Stimulated activated CD4-positive, alpha-beta T cell treated with anti-CD3 and anti-CD28 coated beads, Interleukin-4, amount 100 ng/mL, for 4 hours (primary cell): ENCODE results near the gene TRAF3IP1.
"Not testable (repeated sequence)": the region's sequence is repeated elsewhere in the genome, so short reads cannot be mapped to it uniquely, and the experiment has no call there.

ENCODE experiments used
- DNase-seq, 2 experiments: peaks; one replicate each; pipeline ENCODE4 v3.0.0-alpha.2; 2020

The TRAF3IP1 gene

GRCh38 chr2:238383135-238383534 lies 62.8 kb downstream of the TRAF3IP1 start:
- no peak for DNase-seq

DNA sequence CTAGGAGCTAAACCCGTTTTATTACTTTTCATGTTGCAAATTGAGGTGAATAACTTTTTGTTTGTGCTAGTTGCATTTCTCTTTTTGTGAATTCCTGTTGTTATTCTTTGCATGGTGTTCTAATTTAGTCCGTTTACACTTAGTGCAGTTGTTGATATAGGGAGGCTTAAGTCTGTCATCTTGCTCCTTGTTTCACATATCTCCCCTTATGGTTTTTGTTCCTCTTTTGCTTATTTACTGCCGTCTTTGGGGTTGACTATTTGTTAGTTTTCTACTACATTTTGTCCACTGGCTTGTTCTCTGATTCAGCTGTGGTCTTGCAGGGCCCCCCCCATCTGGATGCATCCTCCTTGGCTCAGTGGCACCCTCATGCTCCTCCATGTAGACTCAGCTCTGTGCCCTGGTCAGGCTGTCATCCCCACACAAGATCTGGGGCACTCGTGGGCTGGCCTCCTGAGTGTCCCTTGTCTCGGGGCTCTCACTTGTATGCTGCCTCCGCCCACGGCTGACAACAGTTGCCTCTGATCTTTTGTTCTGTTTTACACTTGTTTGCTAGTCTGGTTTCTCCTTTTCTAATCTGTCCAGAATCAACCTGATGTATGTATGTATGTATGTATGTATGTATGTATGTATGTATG lies 63.5 kb downstream of the TRAF3IP1 start:
- DNase-seq, result no peak

DNA sequence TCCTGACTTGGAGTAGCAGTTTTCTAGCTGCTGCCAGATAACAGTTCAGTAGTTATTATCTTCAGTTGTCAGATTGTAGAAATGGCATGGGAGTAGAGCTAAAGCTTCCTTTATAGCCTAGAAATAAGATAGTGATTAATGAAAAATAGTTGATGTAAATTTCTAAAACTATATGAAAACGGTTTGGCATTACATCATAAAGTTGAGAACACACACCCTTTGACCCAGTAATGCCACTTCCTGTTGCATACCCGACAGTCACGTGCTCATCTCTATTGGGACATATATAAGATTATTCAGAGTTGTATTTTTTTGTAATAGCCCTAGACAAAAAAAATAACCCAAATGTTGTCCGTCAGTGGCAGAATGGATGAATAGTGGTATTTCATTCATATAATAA lies 67.0 kb downstream of the TRAF3IP1 start:
- no peak for DNase-seq

GRCh38 chr2:238388794-238389193 lies 68.5 kb downstream of the TRAF3IP1 start:
- DNase-seq, result no peak

DNA sequence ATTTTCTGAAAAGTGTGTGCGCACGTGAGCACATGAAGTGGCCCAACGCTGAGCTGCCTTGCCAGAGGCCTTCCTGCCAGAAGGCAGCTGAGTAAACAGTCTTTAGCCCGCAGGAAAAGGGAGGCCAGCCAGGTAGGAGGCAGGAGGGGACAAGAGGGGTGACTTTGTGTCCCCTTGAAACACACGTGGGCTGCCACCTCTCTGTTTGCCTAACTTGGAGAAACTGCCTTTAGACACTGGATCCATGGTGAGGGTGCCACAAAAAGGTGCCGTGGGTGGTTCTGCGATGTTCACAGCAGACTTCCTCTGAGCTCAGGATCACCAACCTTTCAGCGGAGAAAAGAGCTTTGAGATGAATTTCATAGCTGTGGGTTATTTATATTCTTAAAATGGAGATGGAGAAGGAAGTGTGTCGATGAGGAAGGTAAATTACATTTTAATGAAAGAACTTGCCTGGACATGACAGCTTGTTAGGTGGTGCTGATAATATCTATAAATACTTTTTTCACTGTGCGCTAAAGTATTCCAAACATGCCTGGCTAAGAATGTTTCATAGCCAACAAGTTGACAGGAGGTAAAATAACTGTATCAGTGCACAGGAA lies 69.8 kb downstream of the TRAF3IP1 start:
- DNase-seq, result no peak

GRCh38 chr2:238391042-238391689 lies 70.8 kb downstream of the TRAF3IP1 start:
- DNase-seq, result no peak

GRCh38 chr2:238396663-238397062 lies 76.3 kb downstream of the TRAF3IP1 start:
- DNase-seq, result no peak

- no peak for DNase-seq
Observed at GRCh38 chr2:238397356-238397755, 77.0 kb downstream of the TRAF3IP1 start.

- no peak for DNase-seq
Observed at GRCh38 chr2:238398577-238398976, 78.3 kb downstream of the TRAF3IP1 start.

DNA sequence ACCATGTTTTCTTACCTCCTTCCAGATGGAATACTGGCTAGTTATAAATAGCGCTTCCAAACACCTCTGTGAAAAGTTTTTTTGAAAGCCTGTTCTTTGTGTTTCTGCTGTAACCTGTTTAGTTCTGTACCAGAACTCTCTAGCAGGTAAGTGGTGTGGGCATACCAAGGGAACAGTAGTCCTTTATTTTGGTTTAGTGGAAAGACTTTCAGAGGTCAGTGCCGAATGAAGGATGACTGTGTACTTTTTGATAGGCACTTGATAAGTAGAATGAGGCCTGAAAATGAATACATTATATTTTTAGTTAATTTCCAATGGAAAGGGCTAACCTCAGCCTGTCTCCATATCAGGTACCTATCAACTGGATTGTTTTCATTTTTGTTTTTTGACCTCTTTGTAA lies 78.8 kb downstream of the TRAF3IP1 start:
- no peak for DNase-seq

DNA sequence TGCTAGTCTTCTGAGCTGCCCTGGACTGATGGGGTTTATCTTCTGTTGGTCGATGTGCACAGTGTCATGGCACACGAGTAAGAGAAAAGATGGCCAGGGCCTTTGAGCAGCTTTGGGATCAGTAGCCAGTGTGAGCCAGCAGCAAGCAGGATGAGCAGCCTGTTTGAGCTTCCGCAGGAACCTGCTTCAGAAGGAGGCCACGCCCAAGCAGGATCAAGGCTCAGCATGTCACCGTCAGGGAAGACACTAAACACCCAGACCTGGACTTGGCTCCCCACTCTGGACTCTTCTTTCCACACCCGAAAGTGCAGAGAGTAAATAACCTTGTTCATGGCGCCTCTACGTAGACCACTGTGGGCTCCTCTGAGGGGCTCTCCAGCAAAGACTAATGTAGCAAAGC lies 81.2 kb downstream of the TRAF3IP1 start:
- DNase-seq, result no peak

- no peak for DNase-seq
Observed at GRCh38 chr2:238403632-238404405, 83.5 kb downstream of the TRAF3IP1 start.

DNA sequence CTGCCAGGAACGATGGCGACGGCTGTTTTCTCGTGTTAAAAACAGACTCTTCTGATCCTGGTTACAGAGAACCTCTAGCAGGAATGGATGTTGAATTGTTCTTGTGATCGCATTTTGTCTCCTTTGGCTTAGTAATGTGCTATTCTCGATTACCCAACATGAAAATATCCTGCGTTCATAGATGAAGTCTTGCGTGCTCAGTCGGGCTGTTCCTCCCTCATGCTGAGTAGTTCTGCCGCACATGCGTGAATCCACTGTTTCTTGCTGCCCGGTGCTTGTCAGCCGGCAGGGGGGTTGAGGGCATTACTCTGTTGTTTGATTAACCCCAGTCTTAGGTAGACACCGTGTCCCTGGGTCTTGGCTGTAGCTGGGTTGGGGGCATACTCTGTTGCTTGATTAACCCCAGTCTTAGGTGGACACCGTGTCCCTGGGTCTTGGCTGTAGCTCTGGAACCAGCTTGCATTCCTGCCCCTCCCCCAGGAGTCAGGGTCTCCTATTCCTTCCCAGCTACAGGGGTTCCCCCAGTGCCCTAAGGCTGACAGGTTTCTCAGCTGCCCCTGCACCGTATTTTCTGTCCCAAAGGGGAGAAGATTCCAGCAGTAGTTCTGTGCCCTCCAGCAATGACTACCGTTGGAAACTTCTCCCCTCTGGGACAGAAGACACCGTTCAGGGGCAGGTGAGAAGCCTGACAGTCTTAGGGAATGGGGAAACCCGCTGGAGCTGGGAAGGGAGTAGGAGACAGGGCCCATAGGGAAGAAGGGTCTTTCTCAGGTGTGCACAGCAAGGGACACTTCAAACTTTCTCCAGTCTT lies 84.3 kb downstream of the TRAF3IP1 start:
- no peak for DNase-seq

DNA sequence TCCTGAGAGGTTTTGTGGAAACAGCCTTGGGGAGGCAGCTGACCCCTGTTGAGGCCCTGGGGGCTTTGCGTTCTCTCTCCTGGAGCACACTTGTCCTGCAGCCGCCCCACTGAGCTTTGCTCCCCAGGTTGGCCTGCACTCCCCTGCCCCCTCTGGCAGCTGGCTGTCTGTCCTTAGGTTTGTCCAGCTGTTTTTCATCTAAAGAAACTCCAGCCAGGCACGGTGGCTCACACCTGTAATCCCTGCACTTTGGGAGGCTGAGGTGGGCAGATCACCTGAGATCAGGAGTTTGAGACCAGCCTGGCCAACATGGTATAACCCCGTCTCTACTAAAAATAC lies 84.9 kb downstream of the TRAF3IP1 start:
- not testable (repeated sequence) for DNase-seq

DNA sequence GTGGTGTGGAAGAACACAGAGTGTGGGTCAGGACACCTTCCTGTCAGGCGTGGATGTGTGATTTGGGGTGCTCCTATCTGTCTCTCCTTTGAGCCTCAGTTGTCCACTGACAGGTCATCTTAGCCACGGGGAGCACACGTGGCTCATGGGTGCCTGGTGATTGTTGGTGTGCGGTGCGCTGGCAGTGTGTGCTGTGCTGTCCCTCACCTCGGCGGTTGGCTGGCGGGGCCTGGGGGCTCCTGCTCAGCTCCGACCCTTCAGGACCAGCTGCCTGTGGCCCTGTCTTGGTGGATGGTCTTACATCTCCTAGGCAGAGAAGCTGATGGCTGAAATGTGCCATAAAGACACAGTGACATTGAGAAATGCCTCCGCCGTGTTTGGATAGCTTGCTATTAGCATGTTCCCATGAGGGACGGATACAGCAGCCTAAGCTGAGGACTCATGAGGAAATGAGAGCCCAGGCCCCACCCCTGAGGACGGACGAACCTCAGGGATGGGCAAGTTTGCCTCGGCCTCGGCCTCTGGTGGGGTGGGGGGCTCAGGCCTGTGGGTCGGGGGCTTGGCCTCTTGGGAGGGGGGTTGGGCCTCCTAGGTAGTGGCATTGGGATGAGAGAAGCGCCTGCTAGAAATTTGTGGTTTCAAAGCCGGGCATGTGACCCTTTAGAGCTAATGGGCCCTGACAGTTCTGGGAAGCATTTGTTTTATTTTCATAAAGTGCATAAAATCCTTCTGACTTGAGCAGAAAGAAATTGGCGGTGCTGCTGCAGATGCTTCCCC lies 86.1 kb downstream of the TRAF3IP1 start:
- DNase-seq, result no peak

GRCh38 chr2:238406998-238407285 lies 86.6 kb downstream of the TRAF3IP1 start:
- no peak for DNase-seq

GRCh38 chr2:238407566-238407965 lies 87.2 kb downstream of the TRAF3IP1 start:
- DNase-seq, result no peak

DNA sequence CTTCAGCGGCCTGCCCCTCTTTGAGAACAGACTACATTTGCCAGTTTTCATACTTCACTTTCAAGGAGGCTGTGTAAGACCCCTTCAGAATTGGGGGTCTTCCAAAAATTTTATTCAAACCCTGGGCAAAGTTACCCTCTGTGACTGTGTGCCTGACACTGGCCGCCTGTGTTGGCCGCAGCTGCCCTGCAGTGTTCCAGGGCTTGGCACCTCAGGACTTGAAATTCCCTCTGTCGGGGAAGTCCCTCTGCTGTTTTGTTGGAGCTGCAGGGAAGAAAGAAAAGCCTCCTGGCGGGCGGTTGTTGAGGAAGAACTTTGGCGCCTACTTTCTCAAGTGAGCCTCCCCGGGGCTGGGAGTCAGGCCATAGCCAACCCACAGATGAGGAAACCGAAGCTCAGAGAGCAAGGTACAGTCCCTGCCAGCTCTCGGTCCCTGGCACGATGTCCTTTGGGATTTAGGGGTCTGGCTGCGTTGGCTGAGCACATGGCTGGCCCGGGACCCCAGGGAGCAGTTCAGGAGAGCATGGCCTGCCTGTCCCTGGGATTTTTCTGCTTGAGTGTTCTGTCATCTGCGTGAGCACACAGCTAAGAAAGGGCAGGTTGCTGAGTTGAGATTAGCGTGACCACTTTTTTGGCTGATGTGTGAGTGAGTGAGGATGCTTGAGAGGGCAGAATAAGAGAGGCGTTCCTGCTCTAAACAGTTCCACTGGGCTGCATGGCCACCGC lies 88.5 kb downstream of the TRAF3IP1 start:
- DNase-seq, result no peak

DNA sequence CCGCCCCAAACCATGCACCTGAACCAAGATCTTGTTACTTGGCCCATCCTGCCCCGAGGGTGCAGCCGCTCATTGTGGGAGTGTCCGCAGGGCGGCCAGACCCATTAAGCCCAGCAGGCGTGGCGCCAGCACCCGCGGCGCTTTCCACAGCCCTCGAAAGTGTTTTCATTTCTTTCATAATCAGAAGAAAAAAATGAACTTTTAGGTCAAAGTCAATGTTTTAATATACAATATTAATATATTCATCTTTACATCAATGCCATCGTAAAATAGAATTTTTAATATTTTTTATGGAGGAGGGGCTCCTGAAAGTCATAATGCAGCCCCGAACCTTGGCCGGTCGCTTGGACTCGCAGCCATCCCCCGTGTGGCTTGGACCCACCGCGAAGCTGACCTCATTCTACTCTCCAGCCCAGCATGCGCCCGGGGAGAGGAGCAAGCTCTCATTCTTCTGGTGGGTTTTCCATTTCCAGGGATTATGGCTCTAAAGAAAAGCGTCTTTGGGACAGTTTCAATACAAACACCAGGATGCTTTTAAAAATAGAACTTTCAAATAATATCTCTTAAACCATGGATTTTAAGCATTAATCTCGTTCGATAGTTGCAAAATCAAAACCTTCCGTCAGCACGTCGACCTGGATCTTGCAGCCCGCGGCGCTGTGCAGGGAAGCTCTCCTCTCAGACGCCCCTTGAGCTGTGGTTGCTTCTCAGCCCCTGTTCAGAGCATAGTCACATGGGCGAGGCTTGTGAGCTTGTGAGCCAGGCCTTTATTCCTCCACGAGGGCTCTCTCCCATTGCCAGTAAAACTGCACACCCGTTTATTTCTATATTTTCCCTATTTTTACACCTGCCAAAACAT lies 89.3 kb downstream of the TRAF3IP1 start:
- DNase-seq, result no peak

DNA sequence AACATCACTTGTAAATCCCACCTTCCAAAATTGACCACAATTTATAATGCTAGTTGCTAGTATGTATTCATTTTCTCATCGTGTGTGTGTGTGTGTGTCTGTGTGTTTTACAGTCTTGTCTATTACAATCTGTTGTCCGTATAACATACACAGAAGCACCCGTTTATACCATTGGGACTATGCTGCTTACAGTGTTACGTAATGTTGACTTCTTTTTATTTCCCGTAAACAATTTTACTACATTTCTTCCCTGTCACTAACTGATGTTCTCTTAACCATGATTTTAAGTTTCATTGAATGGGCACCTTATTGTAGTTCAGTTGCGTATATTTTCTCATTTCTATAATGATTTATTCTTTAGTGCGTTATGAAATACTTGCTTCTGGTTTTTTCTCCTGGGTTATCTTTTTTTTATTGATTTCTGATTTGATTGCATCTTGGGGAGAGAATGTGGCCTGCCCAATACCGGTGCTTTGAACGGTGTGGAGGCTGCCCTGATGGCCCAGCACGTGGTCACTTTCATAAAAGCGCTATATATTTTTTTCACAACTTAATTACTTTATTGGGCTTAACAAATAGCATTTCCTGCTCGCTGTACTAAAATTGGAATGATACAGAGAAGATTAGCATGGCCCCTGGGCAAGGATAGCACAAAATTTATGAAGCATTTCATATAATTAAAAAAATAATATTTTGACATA lies 91.9 kb downstream of the TRAF3IP1 start:
- no peak for DNase-seq
